NCI-H2171 (cell line): Measurements from ENCODE around the gene CSRNP2.

Experiments
- DNase-seq: peaks from one replicate; lab custom pipeline; 2025; lab: John Stamatoyannopoulos, UW

The CSRNP2 gene

DNA sequence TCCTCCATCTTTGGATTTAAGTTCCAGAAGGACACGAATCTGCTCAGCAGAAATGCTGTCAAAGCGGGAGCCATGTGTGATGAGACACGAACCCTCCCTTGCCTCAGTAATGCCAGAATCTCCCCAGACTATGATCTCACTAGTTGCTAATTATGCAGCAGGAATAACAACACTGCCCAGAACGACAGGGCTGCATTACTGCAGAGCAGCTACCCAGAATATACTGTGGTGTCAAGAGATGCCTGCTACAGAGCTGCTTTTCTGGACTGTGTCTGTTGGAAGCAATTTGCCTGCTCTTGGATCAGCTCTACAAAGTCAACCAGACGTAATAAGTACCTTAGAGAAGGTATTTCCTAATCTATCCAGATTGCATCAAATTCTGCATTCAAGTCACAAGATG lies 5.5 kb downstream of the CSRNP2 start:
- no peak for DNase-seq

DNA sequence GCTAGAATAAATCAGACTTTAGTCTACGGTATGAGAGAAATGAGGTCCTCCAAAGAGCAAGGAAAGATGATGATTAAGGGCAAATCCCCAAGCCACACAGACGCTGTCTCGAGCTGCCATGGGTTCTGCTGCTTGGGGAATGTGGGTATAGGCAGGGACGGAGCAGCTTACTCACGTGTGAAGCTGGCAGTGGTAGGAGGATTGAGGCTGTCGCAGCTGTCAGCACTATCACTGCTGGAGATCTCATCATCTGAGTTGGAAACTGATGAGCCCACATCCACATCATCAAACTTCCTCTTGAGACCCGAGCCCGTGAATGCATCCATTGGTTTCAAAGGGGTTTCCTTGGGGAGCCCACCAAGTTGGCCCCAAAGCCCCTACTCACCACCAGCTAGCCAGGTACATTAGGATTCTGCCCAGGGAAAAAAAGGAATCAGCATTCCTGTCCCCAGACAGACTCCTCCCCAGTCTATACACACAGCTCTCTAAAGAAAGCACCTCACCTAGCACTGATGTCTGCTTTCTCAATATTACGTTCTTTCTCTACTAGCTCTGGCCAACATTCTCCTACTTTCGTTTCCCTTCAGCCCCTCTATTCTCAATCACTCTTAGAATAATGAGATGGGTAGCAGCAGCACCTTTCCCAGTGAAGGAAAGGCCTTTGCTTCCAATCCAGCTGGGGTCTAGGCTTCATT lies 7.0 kb downstream of the CSRNP2 start:
- no peak for DNase-seq

DNA sequence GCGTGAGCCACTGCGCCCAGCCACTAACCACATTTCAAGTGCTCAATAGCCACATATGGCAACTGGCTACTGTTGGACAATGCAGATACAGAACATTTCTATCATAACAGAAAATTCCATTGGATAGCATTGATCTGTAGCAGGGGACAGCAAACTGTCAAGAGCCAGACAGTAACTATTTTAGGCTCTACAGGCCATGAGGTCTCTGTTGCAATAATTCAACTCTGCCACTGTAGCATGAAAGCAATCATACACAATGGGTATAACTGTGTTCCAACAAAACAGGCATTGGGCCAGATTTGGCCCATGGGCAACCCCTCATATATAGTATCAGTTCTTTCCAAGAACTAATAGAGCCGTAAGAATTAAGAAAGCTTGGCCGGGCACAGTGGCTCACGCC lies 8.0 kb downstream of the CSRNP2 start:
- DNase-seq: no peak

DNA sequence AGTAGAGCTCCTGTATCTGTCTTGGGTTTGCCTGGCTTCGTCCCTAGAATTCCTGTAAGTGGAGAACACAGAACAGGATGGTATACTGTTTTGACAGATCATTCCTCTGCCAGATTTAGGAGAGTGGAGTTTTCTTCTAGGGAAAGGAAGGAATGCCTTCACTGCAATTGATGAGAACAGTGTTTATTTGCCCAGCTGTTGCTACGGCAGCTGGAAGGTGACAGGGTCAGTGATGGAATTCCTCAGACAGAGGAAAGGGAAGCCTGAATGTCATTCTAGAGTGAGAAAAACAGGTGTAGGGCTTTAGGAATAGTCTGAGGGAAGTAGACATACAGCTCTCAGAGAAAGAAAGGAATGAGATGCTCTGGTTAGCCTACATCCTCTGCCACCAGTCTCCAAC lies 11.7 kb downstream of the CSRNP2 start:
- DNase-seq: no peak

DNA sequence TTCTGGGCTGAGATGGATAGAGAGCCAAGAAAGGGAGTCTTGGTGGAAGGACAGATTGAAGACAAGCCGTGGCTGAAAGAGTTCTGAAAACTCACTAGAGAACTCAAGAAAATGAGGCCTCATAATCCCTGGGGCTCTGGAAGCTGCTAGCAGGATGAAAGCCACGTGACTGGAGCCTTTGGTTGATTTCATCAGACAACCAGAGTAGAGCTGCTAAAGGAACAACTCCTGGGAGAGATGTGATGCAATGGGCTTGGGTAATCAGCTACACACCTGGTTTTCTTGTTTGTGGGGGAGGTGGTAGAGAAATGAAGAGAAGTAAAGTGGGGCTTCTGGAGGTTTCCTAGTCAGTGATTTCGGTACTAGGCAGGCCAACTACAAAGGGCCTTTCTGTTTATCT lies 13.4 kb downstream of the CSRNP2 start:
- no peak for DNase-seq

DNA sequence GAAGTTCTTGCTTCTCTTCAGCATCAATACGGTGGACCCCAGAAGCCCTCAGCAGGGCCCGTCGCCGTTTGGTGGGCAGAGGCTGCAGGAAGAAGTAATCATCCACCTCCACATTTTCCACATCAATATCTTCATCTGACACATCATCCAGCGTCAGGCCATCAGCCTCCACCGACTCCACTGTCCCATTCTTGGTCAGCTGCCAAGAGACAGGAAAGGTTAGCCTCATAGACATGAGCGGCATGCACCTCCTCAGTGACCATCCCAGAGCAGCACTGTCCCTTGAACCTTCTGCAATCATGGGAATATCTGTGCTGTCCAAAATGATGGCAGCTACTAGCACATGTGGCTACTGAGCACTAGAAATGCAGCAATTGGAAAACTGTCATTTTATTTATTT lies 15.6 kb downstream of the CSRNP2 start:
- no peak for DNase-seq

DNA sequence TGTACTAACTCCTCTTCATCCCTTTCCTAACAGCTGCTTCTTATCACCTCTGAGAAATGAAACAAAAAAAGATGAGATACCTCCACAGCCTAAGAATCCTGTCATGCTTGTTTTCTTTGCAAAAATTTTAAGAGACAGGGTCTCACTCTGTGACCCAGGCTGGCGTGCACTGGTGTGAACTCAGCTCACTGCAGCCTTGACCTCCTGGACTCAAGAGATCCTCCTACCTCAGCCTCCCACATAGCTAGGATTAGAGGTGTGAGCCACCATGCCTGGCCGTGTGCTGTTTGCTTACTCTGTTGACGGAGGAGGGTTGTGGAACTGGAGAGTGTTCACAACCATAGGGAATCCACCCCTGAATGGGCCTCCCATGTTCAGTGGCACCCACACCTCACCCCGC lies 16.2 kb downstream of the CSRNP2 start:
- DNase-seq: no peak

DNA sequence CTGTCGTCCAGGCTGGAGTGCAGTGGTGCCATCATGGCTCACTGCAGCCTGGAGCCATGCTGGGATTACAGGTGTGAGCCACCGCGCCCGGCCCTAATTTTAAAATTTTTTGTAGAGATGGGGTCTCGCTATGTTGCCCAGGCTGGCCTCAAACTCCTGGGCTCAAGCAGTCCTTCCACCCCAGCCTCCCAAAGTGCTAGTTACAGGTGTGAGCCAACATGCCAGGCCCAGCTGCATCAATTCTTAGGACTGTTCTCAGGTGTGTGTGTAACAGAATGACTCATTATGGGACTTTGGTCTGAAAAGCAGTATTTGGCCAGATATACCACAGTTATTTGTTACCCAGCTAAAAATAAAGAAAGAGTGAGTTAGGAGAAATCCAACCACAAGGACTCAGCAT lies 17.9 kb downstream of the CSRNP2 start:
- DNase-seq: no peak

DNA sequence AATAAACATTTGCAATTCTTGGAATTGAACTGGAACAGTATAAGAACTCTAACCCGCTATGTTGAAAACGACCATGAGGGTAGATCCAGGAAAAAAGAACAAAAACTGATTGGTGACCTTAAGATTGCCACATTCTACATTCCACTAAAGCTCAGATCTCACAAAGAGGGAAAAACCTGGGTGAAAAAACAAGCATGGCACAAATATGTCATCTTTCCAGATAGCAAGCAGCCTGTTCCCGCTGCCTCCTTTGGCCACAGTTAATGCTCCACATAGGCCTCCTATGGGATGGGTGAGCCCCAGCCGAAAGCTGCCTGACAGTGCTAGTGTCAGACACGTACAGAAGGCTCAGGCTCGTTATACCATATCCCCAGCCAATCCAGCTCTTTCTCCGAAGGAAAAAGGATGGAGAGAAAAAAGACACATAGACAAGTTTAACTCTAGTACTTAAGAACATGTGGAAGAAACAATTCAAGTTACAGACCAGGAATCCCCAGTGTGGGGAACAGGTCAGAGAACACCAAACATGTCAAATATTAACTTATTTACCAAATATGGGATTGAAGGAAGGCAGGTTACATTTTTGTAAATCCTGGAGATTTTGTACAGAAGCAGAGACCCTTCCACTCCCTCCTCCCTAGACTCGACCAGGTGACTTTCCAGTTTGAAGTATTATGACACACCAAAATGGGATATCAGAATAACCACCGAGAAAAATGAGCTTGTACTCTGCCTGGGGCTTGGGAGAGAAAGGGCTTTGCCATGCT lies 20.6 kb downstream of the CSRNP2 start:
- no peak for DNase-seq

DNA sequence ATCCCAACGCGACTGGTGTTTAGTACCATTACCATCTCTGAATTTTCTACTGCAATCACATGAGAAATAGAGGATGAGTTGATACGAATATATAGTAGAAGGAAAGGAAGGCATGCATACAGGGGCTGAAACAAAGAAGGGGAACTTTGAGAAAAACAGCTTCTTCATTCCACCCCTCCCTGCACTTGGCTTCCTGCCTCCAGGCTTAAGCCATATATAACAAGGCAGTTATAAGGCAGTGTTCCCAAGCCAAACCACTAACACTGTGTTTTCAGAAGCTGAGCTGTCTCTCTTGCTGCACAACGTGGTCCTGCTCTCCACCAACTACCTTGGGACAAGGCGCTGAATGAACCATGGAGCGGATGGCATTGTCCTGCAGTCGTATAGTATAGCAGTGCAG lies 24.3 kb downstream of the CSRNP2 start:
- DNase-seq: no peak

DNA sequence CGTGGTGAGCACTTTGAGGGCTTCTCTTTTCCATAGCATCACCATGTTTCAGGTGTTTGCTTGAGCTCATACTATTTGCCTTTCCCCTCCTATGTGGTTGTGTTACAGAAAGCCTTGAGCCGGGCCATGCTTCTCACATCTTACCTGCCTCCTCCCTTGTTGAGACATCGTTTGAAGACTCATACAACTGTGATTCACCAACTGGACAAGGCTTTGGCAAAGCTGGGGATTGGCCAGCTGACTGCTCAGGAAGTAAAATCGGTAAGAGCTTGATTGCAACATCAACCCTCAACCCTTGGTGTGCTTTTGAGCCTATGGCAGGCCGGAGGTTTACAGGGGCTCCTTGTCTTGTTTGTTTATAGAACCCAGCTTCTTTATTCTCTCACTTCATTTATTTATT lies 27.2 kb downstream of the CSRNP2 start:
- DNase-seq: no peak

DNA sequence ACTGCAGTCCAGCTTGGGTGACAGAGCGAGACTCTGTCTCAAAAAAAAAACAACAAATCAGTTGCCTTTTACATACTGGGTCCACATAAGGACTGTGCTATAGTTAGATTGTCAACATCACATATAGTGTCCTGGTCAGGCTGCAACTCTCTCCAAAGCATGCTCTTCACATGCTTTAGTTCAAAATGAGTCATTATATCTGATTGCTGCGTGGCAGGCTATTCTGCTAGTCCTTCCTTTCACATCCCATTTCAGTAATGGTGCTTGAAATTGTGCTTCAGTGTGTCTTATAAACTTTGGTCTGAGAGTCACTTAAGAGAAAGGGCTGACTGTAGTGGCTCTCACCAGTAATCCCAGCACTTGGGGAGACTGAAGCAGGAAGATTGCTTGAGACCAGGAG lies 28.3 kb downstream of the CSRNP2 start:
- DNase-seq: no peak

DNA sequence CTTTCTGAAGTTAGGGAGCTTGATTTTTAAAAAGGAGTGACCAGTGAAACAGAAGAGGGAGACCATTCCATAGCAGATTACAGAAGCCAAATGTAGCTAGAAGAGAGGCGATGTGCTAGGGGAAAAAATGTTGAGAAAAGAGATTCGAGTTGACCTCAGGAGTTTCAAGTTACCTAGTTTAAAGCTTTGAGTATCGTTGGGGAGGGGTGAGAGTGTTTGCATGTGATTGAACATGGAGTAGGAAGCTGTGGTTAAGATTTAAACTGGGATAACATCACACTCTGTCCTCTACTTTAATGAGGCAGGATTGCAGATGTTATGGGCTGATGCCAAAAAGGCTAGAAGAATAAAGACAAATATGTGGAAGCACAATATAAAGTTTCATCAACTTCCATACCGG lies 31.6 kb downstream of the CSRNP2 start:
- no peak for DNase-seq

DNA sequence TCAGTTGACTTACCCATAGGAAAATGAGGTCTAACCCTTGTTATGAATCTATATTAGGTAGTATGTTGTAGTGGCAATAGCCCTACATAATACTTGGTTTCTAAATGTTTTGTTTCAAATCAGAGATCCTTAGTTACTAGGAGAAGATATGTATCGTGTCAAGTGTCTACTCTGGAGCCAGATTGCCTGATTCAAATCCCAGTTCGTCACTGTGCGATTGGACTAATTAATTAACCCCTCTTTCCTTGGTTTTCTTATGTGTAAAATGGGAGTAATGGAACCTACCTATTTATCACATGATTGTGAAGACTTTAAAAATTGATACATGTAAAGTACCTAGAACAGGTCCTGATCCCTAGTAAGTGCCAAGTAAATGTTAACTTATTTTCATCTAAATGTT lies 33.9 kb downstream of the CSRNP2 start:
- DNase-seq: no peak

DNA sequence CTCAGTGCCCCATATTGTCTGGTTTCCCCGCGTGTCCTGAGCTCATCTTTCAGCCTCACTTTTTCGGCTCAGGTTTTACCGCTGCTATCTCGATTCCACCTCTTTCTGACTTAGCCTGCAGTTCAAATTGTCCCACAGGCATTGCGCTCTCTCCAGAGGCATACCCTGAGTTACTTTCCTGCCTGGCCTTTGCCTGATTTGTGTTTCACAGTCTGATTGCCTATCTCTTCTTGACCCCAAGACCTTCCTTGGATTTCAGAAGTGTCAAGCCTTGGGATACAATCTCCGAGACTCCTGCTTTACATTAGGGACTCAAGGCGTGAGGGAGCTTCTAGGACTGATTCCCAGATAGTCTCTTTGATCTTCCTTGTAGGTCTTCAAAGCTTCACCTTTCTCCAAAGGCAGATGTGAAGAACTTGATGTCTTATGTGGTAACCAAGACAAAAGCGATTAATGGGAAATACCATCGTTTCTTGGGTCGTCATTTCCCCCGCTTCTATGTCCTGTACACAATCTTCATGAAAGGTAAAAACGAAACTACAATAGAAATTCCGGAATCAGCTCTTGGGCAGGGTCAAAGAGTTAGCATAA lies 34.6 kb downstream of the CSRNP2 start:
- no peak for DNase-seq

DNA sequence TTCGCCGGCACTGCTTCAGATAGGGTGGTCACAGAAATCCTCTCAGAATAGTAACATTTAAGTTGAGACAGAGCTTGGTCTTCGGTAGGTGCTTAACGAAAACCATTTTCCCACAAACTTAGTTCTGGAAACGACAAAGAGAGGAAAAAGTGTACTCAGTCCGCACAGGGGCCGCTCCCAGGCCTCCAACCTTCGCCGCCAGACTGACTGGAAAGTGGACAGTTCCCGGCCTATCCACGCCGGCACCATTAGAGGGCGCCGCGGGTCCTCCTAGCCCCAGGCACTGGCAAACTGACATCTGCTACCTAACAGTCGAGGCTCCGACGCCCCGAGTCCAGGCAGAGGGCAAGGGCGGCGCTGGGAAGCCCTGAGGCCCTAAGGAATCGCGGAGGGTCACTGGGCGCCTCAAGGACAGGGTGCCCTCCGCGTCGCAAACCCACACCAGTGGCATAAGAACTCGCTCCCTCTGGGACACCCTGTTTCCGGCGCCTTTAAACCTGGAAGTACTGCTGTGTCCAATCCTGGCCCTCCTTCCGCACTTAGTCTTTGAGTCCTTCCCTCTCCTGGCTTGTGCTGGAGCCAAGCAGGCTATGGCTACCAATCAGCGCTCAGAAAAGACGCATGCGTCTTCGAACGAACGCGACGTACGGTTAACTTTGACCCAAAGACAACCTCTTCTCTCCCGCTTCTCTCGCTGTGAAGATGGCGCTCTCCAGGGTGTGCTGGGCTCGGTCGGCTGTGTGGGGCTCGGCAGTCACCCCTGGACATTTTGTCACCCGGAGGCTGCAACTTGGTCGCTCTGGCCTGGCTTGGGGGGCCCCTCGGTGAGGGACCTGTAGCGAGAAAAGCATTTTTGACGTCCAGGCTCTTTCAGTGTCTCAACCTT lies 35.5 kb downstream of the CSRNP2 start, which contains the start of gene LETMD1:
TSS of gene LETMD1 (plus strand) at position 673 of the 886 bp plus-strand sequence. CDS start at position 703, 30 bp downstream.
- peak; percentile 95 for DNase-seq

DNA sequence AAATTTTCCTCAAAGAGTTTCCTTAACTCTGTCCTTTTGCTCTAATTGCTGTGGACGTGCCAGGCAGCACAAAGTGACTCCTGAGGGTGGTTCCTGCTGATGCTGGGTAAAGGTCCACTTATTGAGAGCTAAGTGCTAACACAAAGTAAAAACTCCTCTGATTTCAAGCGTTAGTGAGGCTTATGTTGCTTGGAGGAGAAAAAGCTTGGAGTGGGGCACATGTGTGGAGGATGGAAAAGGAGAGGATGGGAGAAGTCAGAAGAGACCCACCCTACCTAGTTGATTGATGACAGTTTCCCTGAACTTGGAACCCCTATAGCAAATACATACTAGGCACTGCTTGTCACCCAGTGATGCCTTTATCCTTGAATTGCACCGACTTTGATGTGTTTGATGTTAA lies 47.1 kb downstream of the CSRNP2 start:
- no peak for DNase-seq

DNA sequence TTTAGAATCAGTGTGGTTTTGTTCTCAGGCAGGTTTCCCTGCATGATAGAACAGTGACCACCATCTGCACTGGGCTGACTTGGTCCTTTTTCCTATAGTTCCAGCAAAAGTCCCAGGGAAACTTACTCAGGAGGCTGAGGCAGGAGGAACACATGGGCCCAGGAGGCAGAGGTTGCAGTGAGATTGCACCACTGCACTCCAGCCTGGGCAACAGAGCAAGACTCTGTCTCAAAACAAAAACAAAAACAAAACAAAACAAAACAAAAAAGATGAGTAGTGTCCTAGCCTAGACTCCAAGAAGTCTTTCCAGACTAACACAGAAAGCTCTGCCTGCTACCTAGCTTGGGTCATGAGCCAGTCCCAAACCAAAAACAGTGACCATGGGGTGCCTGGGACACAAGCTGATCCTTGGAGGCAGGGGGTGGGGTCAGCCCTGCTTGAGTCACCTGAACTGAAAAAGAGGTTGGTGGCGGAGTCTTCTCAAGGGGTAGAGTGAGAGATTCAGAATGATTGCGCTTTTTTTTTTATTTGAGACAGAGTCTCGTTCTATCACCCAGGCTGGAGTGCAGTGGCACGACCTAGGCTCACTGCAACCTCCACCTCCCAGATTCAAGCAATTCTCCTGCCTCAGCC lies 49.8 kb downstream of the CSRNP2 start:
- no peak for DNase-seq

DNA sequence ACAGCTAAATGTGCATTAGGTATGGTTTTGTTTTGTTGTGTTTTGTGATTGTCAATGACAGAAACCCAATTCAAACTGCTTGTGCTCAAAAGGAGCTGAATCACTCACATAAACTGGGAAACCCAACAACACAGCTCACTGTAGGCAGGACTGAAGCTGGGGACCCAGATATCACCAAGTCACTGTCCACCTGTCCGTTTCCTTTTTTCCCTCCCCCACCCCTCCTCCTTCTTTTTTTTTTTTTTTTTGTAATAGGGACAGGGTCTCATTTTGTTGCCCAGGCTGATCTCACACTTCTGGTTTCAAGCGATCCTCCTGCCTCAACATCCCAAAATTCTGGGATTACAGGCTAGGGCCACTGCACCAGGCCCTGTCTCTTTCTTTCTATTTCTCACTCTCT lies 50.3 kb downstream of the CSRNP2 start:
- DNase-seq: no peak

DNA sequence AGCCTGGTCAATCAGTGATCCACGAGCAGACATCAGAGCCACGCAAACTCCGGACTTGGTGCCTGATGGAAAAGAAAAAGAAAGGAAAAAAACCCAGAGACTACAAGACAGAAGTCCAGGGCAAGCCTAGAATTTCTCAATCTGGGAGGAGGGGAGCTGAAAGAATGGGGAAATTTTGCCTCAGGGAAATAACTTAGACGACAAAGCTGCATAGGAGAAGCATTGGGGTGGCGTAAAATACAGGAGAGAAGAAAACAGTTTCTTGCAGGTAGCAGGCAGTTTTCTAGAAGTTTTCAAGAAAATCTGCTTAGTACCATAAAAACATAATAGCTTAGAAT lies 54.6 kb downstream of the CSRNP2 start:
- DNase-seq: no peak

DNA sequence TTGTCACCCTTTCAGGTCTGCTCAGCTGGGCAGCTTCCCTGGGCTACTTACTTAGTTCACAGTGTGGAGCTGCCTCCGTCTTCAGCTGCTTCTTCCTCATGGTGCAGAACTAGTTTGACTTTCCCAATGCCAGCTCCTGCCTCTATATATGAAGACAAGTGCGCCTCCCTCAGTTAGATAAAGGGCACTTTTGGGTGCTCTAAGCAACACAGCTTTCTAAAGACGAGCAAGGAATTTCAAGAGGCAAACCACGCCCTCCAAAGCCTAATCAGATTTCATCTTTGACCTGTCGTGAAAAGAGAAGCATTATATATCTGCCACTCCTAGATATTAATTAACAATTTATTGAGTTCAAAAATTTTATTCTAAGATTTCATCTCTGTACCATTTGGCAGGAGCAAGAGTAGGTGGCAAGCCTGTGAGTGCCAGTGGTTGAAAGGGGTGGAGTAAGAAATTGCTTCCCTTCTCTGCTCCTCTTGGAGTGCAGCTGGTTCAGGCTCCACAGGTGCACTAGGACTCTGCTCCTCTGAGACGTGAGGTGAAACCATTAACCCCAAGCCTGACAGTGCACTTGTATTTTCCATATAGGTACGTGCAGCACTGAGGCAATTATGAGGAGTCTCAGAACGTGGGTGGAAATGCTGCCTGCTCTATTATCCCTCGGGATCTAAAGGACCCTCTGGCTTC lies 55.1 kb downstream of the CSRNP2 start:
- DNase-seq: no peak
